Astrocyte (in vitro differentiated cells and primary cell): Measurements from ENCODE around the gene IQCN. TPM values are rescaled to one million over a fixed set of nuclear protein-coding genes. Genes with fewer than 3 reads are reported as not detected.

Experiments used
- DNase-seq: peaks from one replicate; pipeline ENCODE4 v3.0.0-alpha.2; 2010; ENCODE audit warnings: low read depth
- FAIRE-seq: peaks from 2 replicates; lab custom pipeline; 2011; peaks lifted over from hg19 to GRCh38; lab: Jason Lieb, UNC
- H2AFZ ChIP-seq: 2 replicates; pipeline ENCODE4 v1.6.0; 2012; ENCODE audit warnings: low read depth, low read length, inconsistent platforms
- H3K27ac ChIP-seq: 2 replicates; pipeline ENCODE4 v1.5.1; 2011; ENCODE audit warnings: low read depth, low read length, inconsistent platforms
- H3K27me3 ChIP-seq: 2 replicates; pipeline ENCODE4 v1.6.0; 2011; ENCODE audit warnings: low read length, inconsistent platforms; ENCODE audit not compliant: insufficient read depth
- H3K36me3 ChIP-seq: 2 replicates; pipeline ENCODE4 v1.5.1; 2011; ENCODE audit warnings: low read length, inconsistent platforms; ENCODE audit not compliant: insufficient read depth
- H3K4me1 ChIP-seq: 2 replicates; pipeline ENCODE4 v1.5.1; 2011; ENCODE audit warnings: low read length, inconsistent platforms; ENCODE audit not compliant: insufficient read depth
- H3K4me2 ChIP-seq: 2 replicates; pipeline ENCODE4 v1.6.0; 2012; ENCODE audit warnings: low read length, inconsistent platforms
- H3K4me3 ChIP-seq: 2 replicates; pipeline ENCODE4 v1.5.1; 2011; ENCODE audit warnings: low read depth, mild to moderate bottlenecking, low read length, inconsistent platforms; ENCODE audit not compliant: insufficient read depth
- H3K79me2 ChIP-seq: 2 replicates; pipeline ENCODE4 v1.6.0; 2012; ENCODE audit warnings: mild to moderate bottlenecking, low read length, inconsistent platforms; ENCODE audit not compliant: insufficient read depth
- H3K9ac ChIP-seq: 2 replicates; pipeline ENCODE4 v1.6.0; 2012; ENCODE audit warnings: mild to moderate bottlenecking, low read length, inconsistent platforms
- H3K9me3 ChIP-seq: 2 replicates; pipeline ENCODE4 v1.5.1; 2012; ENCODE audit warnings: low read depth, mild to moderate bottlenecking, low read length, inconsistent platforms; ENCODE audit not compliant: insufficient read depth
- H4K20me1 ChIP-seq: 2 replicates; pipeline ENCODE4 v1.6.0; 2012; ENCODE audit warnings: low read length, inconsistent platforms; ENCODE audit not compliant: insufficient read depth
- H3K27ac Mint-ChIP-seq: one replicate; pipeline ENCODE4 v1.8.0; 2021; ENCODE audit warnings: mild to moderate bottlenecking, mixed read lengths; ENCODE audit not compliant: unreplicated experiment
- H3K27me3 Mint-ChIP-seq: one replicate; pipeline ENCODE4 v1.8.0; 2021; ENCODE audit warnings: low read depth, mixed read lengths; ENCODE audit not compliant: unreplicated experiment
- H3K36me3 Mint-ChIP-seq: one replicate; pipeline ENCODE4 v1.8.0; 2021; ENCODE audit warnings: low read depth, mixed read lengths; ENCODE audit not compliant: unreplicated experiment
- H3K4me1 Mint-ChIP-seq: one replicate; pipeline ENCODE4 v1.8.0; 2021; ENCODE audit warnings: low read depth, mixed read lengths; ENCODE audit not compliant: unreplicated experiment
- H3K4me3 Mint-ChIP-seq: one replicate; pipeline ENCODE4 v1.8.0; 2021; ENCODE audit warnings: mild to moderate bottlenecking, moderate library complexity, mixed read lengths; ENCODE audit not compliant: unreplicated experiment
- H3K9me3 Mint-ChIP-seq: one replicate; pipeline ENCODE4 v1.8.0; 2021; ENCODE audit warnings: mild to moderate bottlenecking, mixed read lengths; ENCODE audit not compliant: unreplicated experiment
- EZH2 ChIP-seq: IDR thresholded peaks from 2 replicates; pipeline ENCODE4 v1.6.1; 2012; ENCODE audit warnings: mild to moderate bottlenecking, low read length, inconsistent platforms; ENCODE audit not compliant: insufficient read depth
- total RNA-seq: library from RNA; stranded (reverse); gene quantifications from 2 replicates; pipeline ENCODE4 v1.2.1, GENCODE V29; 2021
- TF ChIP-seq, protein P1 (sequence below): IDR thresholded peaks from 2 replicates; pipeline ENCODE4 v1.5.1; 2011; ENCODE audit warnings: low read depth, mild to moderate bottlenecking, inconsistent platforms, low read length, moderate library complexity; ENCODE audit not compliant: insufficient read depth

IQCN gene
- total RNA-seq, 1 donor from 2014 or later, result 1.7 TPM

DNA sequence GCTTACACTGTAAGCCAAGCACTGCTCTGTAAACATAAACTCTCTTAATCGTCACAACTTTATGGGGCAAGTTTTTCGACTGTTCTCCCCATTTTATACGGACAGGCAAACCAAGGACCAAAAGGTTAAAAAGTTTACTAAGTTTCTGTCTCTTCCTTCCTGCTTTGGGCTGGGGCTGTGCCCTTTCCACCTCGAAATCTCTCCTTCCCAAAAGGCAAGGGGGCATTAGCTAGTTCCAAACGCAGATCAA is 4.9 kb upstream of the IQCN start:
- Mint-ChIP-seq H3K9me3 (no peaks in the 10 kb centered on the region), H3K4me3 (peak overlapping the region; percentile 94), H3K36me3 (peaks cover 9% of the 10 kb centered on the region), H3K4me1 (peaks cover 16% of the 10 kb centered on the region), H3K27me3 (no peaks in the 10 kb centered on the region), H3K27ac (peak overlapping the region; percentile 99)
- H3K27me3 ChIP-seq, result no peaks in the 10 kb centered on the region
- H3K4me3 ChIP-seq, result peak overlapping the region; percentile 98
- peak overlapping the region; percentile 95 for H3K27ac ChIP-seq
- peaks cover 58% of the 10 kb centered on the region for H4K20me1 ChIP-seq
- no peak for FAIRE-seq
- peak overlapping the region; percentile 99 for H3K9ac ChIP-seq
- peaks cover 4% of the 10 kb centered on the region for H3K36me3 ChIP-seq
- peak overlapping the region; percentile 83 for H3K4me2 ChIP-seq
- peaks cover 58% of the 10 kb centered on the region for H3K79me2 ChIP-seq
- no peak overlapping the region for H2AFZ ChIP-seq
- no peak for DNase-seq
- TF ChIP-seq EZH2, result no peak
- TF ChIP-seq, protein P1, sequence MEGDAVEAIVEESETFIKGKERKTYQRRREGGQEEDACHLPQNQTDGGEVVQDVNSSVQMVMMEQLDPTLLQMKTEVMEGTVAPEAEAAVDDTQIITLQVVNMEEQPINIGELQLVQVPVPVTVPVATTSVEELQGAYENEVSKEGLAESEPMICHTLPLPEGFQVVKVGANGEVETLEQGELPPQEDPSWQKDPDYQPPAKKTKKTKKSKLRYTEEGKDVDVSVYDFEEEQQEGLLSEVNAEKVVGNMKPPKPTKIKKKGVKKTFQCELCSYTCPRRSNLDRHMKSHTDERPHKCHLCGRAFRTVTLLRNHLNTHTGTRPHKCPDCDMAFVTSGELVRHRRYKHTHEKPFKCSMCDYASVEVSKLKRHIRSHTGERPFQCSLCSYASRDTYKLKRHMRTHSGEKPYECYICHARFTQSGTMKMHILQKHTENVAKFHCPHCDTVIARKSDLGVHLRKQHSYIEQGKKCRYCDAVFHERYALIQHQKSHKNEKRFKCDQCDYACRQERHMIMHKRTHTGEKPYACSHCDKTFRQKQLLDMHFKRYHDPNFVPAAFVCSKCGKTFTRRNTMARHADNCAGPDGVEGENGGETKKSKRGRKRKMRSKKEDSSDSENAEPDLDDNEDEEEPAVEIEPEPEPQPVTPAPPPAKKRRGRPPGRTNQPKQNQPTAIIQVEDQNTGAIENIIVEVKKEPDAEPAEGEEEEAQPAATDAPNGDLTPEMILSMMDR, result no peak
- H3K4me1 ChIP-seq, result peaks cover 44% of the 10 kb centered on the region
- no peaks in the 10 kb centered on the region for H3K9me3 ChIP-seq

DNA sequence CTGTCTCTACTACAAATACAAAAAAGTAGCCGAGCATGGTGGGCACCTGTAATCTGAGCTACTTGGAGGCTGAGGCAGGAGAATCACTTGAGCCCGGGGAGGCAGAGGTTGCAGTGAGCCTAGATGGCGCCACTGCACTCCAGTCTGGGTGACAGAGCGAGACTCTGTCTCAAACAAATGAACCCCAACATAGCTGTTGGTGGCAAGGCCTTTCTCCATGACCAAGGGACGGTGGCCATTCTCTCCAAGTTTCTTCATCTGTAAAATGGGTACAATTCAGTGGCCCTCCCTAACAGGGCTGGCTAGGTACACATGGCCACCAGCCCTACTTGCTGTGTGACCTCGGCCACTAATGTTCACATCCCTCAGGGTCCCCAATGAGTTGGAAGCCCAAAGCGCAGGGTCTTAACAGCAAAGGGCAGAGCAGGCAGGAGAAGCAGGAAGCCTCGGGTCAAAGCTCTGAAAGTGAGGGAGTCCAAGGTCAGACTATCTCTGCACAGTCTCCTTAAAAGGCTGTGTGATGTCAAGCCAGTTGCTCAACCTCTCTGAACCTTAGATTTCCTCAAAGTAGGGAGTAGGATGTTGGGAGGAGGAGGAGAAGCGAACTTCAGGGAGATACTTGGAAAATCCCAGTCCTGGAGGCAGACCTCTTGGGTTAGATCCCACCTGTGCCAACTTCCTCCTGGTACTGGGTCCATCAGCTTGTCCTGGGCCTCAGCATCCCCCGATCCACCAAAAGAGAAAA is 4.4 kb upstream of the IQCN start:
- peak overlapping the region; percentile 95 for H3K27ac ChIP-seq
- H3K9me3 ChIP-seq, result no peaks in the 10 kb centered on the region
- H3K9me3 Mint-ChIP-seq, result no peaks in the 10 kb centered on the region
- no peaks in the 10 kb centered on the region for H3K27me3 ChIP-seq
- peaks cover 59% of the 10 kb centered on the region for H4K20me1 ChIP-seq
- H3K27ac Mint-ChIP-seq, result peak overlapping the region; percentile 99
- peaks cover 44% of the 10 kb centered on the region for H3K4me1 ChIP-seq
- TF ChIP-seq, protein P1, result no peak
- TF ChIP-seq EZH2, result no peak
- no peak for FAIRE-seq
- peaks cover 4% of the 10 kb centered on the region for H3K36me3 ChIP-seq
- peak overlapping the region; percentile 99 for H3K9ac ChIP-seq
- H3K4me3 ChIP-seq, result peak overlapping the region; percentile 98
- peak overlapping the region; percentile 94 for H3K4me3 Mint-ChIP-seq
- H3K4me2 ChIP-seq, result peak overlapping the region; percentile 83
- no peaks in the 10 kb centered on the region for H3K27me3 Mint-ChIP-seq
- DNase-seq, result no peak
- H3K36me3 Mint-ChIP-seq, result peaks cover 9% of the 10 kb centered on the region
- no peak overlapping the region for H2AFZ ChIP-seq
- peaks cover 16% of the 10 kb centered on the region for H3K4me1 Mint-ChIP-seq
- H3K79me2 ChIP-seq, result peaks cover 58% of the 10 kb centered on the region

DNA sequence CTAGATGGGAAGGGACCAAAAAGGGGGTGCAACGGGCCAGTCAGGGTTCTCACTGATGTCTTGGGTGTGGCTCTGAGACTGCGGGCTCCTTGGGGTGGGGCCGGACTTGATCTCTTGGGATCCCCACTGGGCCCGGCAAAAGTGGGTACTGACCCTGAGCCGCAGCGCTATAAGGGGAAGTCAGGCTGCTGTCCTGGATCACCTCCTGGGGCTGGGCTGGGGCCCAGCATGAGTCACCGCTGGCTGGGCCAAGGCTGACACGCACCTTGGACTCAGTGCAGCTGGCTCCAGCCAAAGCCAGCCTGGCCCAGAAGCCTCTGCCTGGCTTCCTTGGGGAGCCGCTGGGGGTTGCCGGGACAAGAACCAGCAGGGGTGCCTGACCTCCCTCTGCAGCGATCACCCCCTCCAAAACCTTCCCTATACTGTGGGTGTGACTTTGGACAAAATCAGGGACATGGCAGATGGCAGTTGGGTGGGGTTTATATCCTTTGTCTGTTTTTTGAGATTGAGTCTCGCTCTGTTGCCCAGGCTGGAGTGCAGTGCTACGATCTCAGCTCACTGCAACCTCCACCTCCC is 617 bp upstream of the IQCN start:
- Histone ChIP-seq H3K9ac (peak overlapping the region; percentile 53), H3K79me2 (peaks cover 44% of the 10 kb centered on the region), H3K9me3 (no peaks in the 10 kb centered on the region), H2AFZ (no peak overlapping the region), H3K36me3 (peaks cover 4% of the 10 kb centered on the region), H3K27ac (peak overlapping the region; percentile 41), H3K4me3 (no peak overlapping the region), H3K27me3 (no peaks in the 10 kb centered on the region), H3K4me1 (peaks cover 35% of the 10 kb centered on the region), H4K20me1 (peaks cover 60% of the 10 kb centered on the region), H3K4me2 (peak overlapping the region; percentile 71)
- Mint-ChIP-seq H3K9me3 (no peaks in the 10 kb centered on the region), H3K27ac (no peak overlapping the region), H3K4me3 (no peak overlapping the region), H3K27me3 (no peaks in the 10 kb centered on the region), H3K36me3 (peaks cover 11% of the 10 kb centered on the region), H3K4me1 (peaks cover 8% of the 10 kb centered on the region)
- FAIRE-seq (no peak), DNase-seq (peak; percentile 78)
- TF ChIP-seq, protein P1, result no peak
- TF ChIP-seq EZH2, result no peak
